Measurements from ENCODE around the gene OPN5. TPM values are rescaled to one million over a fixed set of nuclear protein-coding genes. Genes with fewer than 3 reads are reported as not detected.

Gene OPN5
- total RNA-seq, 2 experiments from 2014 or later: not detected

DNA sequence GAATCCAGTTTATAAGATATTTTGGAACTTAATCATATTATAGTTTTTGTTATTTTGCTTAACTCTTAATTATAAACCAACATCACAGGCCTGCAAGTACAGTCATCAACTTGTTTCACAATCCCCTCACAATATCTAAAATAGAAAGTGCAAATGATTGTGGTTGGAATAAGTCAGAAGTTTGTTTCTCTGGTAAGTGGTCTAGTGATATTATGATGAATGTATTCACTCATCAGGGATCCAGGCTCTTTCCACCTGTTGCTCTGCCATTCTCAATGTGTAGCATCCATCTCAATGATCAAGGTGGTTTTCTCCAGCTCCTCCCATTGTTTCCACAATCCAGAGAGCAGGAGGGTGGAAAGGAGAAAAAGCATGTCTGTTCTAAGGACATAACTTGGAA, 54.2 kb downstream of the OPN5 start:
- intact Hi-C loops (cut with micrococcal nuclease): no loop called here
- ChIA-PET POLR2A (no interaction called here), CTCF (no interaction called here)
- Mint-ChIP-seq H3K27ac (no peak overlapping the region), H3K27me3 (peaks cover 4% of the 10 kb centered on the region), H3K4me1 (ENCODE audit: low read depth) (no peaks in the 10 kb centered on the region), H3K4me3 (no peak overlapping the region), H3K36me3 (no peaks in the 10 kb centered on the region), H3K9me3 (no peaks in the 10 kb centered on the region)
- DNase-seq: no peak

DNA sequence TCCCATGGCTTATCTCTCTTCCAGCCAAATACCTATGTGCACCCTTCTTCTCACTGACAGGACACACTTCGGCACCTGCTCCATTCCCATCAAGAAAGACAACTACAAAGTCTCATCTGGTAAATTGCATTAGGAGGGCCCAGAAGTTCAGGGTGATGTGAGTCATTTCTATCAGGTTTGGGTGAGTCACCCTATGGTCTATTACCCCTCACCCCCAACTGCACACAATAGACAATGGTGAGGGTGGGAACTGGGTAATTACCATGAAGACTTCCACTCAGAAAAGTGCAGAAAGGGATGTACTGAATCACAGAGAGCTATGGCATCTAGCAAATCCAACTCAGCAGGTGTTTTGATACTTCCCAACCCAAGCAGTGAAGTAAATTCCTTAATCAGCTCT, 54.8 kb downstream of the OPN5 start:
- Mint-ChIP-seq H3K27ac (no peak overlapping the region), H3K27me3 (peaks cover 4% of the 10 kb centered on the region), H3K4me1 (ENCODE audit: low read depth) (no peaks in the 10 kb centered on the region), H3K36me3 (no peaks in the 10 kb centered on the region), H3K4me3 (no peak overlapping the region), H3K9me3 (no peaks in the 10 kb centered on the region)
- intact Hi-C loops (cut with micrococcal nuclease): no loop called here
- CTCF ChIA-PET: no interaction called here
- POLR2A ChIA-PET: no interaction called here
- no peak for DNase-seq

DNA sequence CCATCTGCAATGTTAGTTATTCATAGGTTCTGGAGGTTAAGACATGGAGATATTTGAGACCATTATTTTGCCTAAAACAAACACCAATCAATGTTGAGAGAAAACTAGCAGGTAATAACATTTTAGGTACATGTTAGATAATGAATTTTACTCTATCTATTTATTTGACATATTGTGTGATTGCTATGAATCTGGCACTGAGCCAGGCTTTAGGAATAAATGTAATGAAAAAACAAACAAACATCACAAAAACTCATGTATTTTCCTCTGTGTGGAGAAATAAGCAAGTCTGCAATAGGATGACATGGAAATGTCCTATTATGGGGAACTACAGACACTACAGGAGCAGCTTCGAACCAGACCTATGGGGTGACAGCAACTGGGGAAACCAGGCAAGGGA, 57.8 kb downstream of the OPN5 start:
- no peaks in the 10 kb centered on the region for H3K9me3 Mint-ChIP-seq
- no peak overlapping the region for H3K27ac Mint-ChIP-seq
- CTCF ChIA-PET: no interaction called here
- intact Hi-C loops (cut with micrococcal nuclease): no loop called here
- no peak for DNase-seq
- no peaks in the 10 kb centered on the region for H3K4me1 Mint-ChIP-seq (ENCODE audit: low read depth)
- H3K27me3 Mint-ChIP-seq: peaks cover 4% of the 10 kb centered on the region
- POLR2A ChIA-PET: no interaction called here
- H3K36me3 Mint-ChIP-seq: no peaks in the 10 kb centered on the region
- H3K4me3 Mint-ChIP-seq: no peak overlapping the region

DNA sequence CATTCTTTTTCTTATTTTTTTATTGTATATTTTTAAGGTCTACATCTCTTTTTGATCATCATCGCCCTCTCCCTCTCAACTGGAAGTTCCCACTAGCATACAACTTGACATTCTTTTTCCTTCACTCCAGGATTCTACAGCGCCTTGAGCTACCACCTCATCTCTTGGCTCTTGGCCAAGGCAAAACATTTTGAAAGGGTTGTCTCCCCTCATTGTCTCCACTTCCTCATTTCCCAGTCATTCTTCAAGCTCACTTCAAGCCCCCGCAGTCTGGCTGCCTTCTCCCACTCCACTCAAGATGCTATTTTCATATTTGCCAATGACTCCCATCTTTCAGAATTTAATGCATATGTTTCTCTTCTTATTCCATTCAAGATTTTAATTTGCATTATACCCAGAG, 63.0 kb downstream of the OPN5 start:
- ChIA-PET CTCF (no interaction called here), POLR2A (no interaction called here)
- no peak for DNase-seq
- no peaks in the 10 kb centered on the region for H3K4me1 Mint-ChIP-seq (ENCODE audit: low read depth)
- no peak overlapping the region for H3K4me3 Mint-ChIP-seq
- H3K36me3 Mint-ChIP-seq: no peaks in the 10 kb centered on the region
- intact Hi-C loops (cut with micrococcal nuclease): no loop called here
- no peaks in the 10 kb centered on the region for H3K9me3 Mint-ChIP-seq
- no peak overlapping the region for H3K27ac Mint-ChIP-seq
- peaks cover 7% of the 10 kb centered on the region for H3K27me3 Mint-ChIP-seq

DNA sequence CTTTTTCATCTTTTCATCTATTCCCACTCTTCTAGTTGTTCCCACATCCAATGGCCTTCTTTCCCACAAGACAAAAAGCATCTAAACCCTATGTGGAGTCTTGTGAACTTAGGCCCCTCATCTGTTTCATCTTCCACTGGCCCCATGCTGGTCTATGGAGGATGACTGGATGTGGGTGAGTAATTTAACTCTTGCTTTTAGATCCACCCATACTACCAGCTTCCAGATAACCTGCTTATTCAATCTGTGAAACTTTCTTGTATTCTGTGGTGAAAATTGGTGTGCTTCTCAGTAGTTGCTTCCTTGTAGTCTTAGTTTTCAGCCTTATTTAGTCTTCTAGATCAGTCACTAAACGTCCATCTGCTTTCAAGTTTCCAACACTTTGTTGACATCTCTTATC, 64.9 kb downstream of the OPN5 start:
- ChIA-PET CTCF (no interaction called here), POLR2A (no interaction called here)
- Mint-ChIP-seq H3K4me1 (ENCODE audit: low read depth) (no peaks in the 10 kb centered on the region), H3K9me3 (no peaks in the 10 kb centered on the region), H3K27me3 (peaks cover 5% of the 10 kb centered on the region), H3K36me3 (no peaks in the 10 kb centered on the region), H3K4me3 (no peak overlapping the region), H3K27ac (no peak overlapping the region)
- intact Hi-C loops (cut with micrococcal nuclease): no loop called here
- DNase-seq: no peak

DNA sequence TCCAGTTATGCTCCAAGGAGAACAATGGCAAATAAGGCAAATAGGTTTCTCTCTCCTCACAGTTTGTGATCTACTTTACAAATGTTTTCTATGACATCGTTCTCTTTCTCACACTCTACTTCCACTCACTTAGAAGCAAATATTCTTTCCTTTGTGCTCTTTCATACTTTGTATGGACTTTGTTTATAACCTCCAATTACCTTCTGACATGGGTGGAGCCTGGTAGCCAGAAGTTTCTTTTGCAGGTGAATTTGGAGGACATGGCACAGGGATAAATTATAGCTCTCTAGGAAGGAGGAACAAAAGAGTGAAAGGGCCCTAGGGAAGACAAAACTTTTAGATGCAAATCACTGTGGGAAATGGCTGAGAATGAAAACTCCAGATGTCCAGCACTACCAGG, 69.3 kb downstream of the OPN5 start:
- ChIA-PET CTCF (no interaction called here), POLR2A (no interaction called here)
- Mint-ChIP-seq H3K4me1 (ENCODE audit: low read depth) (no peaks in the 10 kb centered on the region), H3K4me3 (no peak overlapping the region), H3K36me3 (no peaks in the 10 kb centered on the region), H3K9me3 (no peaks in the 10 kb centered on the region), H3K27me3 (peaks cover 8% of the 10 kb centered on the region), H3K27ac (no peak overlapping the region)
- DNase-seq: no peak
- intact Hi-C loops (cut with micrococcal nuclease): no loop called here

DNA sequence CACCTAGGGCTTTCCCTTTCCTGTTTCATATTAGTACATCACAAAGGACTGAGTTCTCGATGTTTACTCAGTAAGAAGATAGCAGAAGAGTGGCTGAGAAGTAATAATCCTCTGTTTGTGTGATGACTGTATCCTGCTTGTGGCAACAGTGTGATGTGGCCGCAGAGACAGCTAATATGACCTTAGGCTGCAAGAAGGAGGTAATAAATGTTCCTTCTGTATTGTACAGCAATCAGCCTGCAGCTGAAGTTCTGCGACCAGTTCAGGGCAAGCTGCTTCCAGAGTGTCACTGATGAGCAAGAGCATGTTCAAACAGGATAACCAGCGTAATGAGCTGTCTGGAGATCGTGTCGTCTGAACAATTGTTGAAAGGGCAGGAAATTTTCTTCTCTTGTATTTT, 70.9 kb downstream of the OPN5 start:
- no peak overlapping the region for H3K27ac Mint-ChIP-seq
- H3K9me3 Mint-ChIP-seq: no peaks in the 10 kb centered on the region
- H3K27me3 Mint-ChIP-seq: peaks cover 2% of the 10 kb centered on the region
- ChIA-PET POLR2A (no interaction called here), CTCF (interaction anchor here (1.2 kb wide), 1 partner anchor 65 kb away, joined by 3 read pairs; no protein-coding TSS in a partner anchor)
- DNase-seq: no peak
- intact Hi-C loops (cut with micrococcal nuclease): no loop called here
- H3K4me1 Mint-ChIP-seq (ENCODE audit: low read depth): no peaks in the 10 kb centered on the region
- no peaks in the 10 kb centered on the region for H3K36me3 Mint-ChIP-seq
- no peak overlapping the region for H3K4me3 Mint-ChIP-seq

DNA sequence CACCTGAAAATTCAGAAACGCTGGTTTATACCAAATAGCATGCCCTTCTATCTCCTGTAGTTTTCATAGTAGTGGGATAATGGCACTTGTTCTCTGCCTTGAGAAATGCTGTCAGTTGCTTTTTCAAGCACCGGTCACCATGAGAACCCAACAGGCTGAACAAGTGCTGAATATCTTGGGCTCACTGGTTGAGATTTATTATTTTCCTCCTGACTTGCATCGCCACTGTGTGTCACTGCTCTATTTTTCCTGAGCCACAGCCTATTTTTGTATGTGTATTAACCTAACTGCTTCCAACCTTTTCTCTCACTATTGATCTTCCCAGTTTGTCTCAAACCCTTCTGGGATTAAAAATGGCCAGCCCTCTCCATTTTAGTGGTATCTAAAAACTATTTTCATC, 71.9 kb downstream of the OPN5 start:
- CTCF ChIA-PET: no interaction called here
- H3K27ac Mint-ChIP-seq: no peak overlapping the region
- no peaks in the 10 kb centered on the region for H3K4me1 Mint-ChIP-seq (ENCODE audit: low read depth)
- no peak for DNase-seq
- no peak overlapping the region for H3K4me3 Mint-ChIP-seq
- no peaks in the 10 kb centered on the region for H3K36me3 Mint-ChIP-seq
- H3K9me3 Mint-ChIP-seq: no peaks in the 10 kb centered on the region
- H3K27me3 Mint-ChIP-seq: peaks cover 4% of the 10 kb centered on the region
- POLR2A ChIA-PET: no interaction called here
- intact Hi-C loops (cut with micrococcal nuclease): no loop called here

DNA sequence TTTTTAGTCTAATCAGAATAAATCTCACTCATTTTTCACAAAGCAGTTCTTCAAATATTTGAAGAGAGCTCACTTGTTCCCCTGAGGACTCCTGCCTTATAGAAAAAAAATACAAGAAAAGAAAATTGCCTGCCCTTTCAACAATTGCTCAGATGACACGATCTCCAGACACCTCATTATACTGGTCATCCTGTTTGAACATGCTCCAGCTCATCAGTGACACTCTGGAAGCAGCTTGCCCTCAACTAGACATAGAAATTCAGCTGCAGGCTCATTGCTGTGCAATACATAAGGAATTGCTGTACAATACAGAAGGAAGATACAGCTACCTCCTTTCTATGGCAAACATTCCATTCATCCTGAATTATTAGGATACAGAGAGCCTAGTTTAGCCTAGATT, 73.1 kb downstream of the OPN5 start:
- POLR2A ChIA-PET: no interaction called here

DNA sequence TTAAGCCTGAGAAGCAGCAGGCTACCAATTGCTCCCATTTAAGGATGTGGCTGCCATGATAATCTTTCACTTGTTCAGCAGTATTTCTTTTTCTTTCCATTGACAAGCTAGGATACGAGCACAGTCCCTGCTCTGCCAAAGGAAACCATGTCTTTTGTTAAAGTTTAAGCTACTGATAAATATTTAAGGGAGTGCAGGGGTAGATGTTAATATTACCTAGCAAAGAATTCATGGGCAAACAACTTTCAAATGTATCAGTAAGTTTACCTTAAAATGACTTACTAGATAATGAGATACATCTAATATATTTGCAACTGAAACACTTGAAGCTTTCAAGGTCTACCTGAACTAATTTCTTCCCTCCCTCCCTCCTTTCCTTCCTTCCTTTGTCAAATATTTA, 77.3 kb downstream of the OPN5 start:
- ChIA-PET POLR2A (no interaction called here), CTCF (no interaction called here)
- H3K27ac Mint-ChIP-seq: no peak overlapping the region
- peaks cover 2% of the 10 kb centered on the region for H3K27me3 Mint-ChIP-seq
- H3K9me3 Mint-ChIP-seq: no peaks in the 10 kb centered on the region
- H3K4me1 Mint-ChIP-seq (ENCODE audit: low read depth): no peaks in the 10 kb centered on the region
- no peak for DNase-seq
- intact Hi-C loops (cut with micrococcal nuclease): no loop called here
- no peaks in the 10 kb centered on the region for H3K36me3 Mint-ChIP-seq
- H3K4me3 Mint-ChIP-seq: no peak overlapping the region

More for the DNA sequence above, 73.1 kb downstream of the OPN5 start:
- H3K4me1 Mint-ChIP-seq (ENCODE audit: low read depth): no peaks in the 10 kb centered on the region
- H3K27me3 Mint-ChIP-seq: peaks cover 5% of the 10 kb centered on the region
- CTCF ChIA-PET: interaction anchor here (0.7 kb wide), 1 partner anchor 1092 kb away, joined by 3 read pairs; no protein-coding TSS in a partner anchor
- H3K9me3 Mint-ChIP-seq: no peaks in the 10 kb centered on the region
- no peaks in the 10 kb centered on the region for H3K36me3 Mint-ChIP-seq
- intact Hi-C loops (cut with micrococcal nuclease): no loop called here
- no peak overlapping the region for H3K27ac Mint-ChIP-seq
- DNase-seq: no peak
- no peak overlapping the region for H3K4me3 Mint-ChIP-seq

DNA sequence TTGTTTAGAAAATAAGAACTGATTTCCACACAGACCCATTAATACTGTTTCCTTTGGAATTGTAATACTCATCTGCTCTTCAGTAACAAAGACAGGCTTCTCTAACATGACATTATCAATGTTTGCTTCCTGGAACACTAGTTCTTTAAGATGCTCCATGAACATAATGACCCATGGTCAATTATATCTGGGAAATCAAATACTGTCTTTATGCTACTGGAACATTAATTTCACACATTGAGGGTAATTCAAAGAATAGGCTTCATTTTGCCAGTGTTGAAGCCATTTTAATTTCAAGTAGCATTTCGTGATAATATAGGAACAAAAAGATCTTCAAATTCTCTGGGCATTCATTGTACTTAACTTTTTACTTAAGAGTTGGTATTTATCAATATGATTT, 80.9 kb downstream of the OPN5 start:
- H3K4me3 Mint-ChIP-seq: no peak overlapping the region
- H3K4me1 Mint-ChIP-seq (ENCODE audit: low read depth): no peaks in the 10 kb centered on the region
- intact Hi-C loops (cut with micrococcal nuclease): no loop called here
- H3K36me3 Mint-ChIP-seq: no peaks in the 10 kb centered on the region
- DNase-seq: no peak
- H3K27ac Mint-ChIP-seq: no peak overlapping the region
- ChIA-PET CTCF (no interaction called here), POLR2A (no interaction called here)
- peaks cover 2% of the 10 kb centered on the region for H3K27me3 Mint-ChIP-seq
- no peaks in the 10 kb centered on the region for H3K9me3 Mint-ChIP-seq

DNA sequence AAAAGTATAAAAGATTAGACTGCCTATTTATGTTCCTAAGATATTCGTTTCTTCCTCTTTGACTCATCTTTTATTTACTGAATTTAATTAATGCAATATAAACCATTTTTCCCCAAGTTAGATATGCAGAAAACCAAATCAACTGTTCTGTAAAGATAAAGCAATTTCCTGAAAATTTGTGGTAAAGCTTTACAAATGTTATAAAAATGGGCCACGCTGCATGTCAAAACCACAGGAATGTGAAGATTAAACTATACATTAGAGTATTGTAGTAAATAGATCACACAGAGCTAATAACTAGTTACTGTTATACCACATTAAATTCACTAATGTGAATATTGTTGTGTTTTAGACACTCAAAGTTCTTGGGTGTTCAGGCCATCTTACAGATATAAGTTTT, 83.4 kb downstream of the OPN5 start:
- H3K4me3 Mint-ChIP-seq: no peak overlapping the region
- POLR2A ChIA-PET: no interaction called here
- CTCF ChIA-PET: no interaction called here
- H3K27me3 Mint-ChIP-seq: no peaks in the 10 kb centered on the region
- H3K4me1 Mint-ChIP-seq (ENCODE audit: low read depth): no peaks in the 10 kb centered on the region
- intact Hi-C loops (cut with micrococcal nuclease): no loop called here
- DNase-seq: no peak
- H3K27ac Mint-ChIP-seq: no peak overlapping the region
- no peaks in the 10 kb centered on the region for H3K36me3 Mint-ChIP-seq
- H3K9me3 Mint-ChIP-seq: no peaks in the 10 kb centered on the region

DNA sequence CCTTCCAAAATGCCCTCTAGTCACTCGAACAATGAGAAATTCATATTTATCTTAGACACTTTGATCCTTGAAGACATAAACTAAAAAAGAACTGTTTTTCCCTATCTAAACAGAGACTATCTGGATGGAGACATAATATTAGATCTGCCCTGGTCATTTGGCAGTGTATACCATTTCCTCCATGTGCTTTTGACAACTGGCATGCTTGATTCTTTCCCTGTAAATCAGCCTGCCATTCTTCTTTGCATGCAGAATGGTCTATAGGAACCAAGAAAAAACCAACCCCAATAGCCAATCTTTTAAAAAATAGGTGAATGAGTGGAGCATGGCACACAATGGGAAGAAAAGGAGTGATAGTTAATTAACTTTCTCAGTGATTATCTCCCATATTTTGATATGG, 93.8 kb downstream of the OPN5 start:
- no peaks in the 10 kb centered on the region for H3K9me3 Mint-ChIP-seq
- intact Hi-C loops (cut with micrococcal nuclease): no loop called here
- POLR2A ChIA-PET: no interaction called here
- no peak overlapping the region for H3K27ac Mint-ChIP-seq
- no peak for DNase-seq
- CTCF ChIA-PET: no interaction called here
- no peaks in the 10 kb centered on the region for H3K4me1 Mint-ChIP-seq (ENCODE audit: low read depth)
- H3K4me3 Mint-ChIP-seq: no peak overlapping the region
- peaks cover 7% of the 10 kb centered on the region for H3K27me3 Mint-ChIP-seq
- no peaks in the 10 kb centered on the region for H3K36me3 Mint-ChIP-seq
